ENCODE data around the gene RPS6KA5. TPM values are rescaled to one million over a fixed set of nuclear protein-coding genes. Genes with fewer than 3 reads are reported as not detected.

RPS6KA5 gene
- total RNA-seq, 1 donor from 2014 or later = 12.8 TPM

GRCh38 chr14:90836692-90837063 is 223.8 kb downstream of the RPS6KA5 start:
- peaks cover 2% of the 10 kb centered on the region for H3K27me3 Mint-ChIP-seq (ENCODE audit: low read depth)
- no peak for TF ChIP-seq CTCF (IDR thresholded peaks at IDR 0.05; ENCODE audit: unreplicated experiment)
- H3K9me3 Mint-ChIP-seq = peaks cover 3% of the 10 kb centered on the region
- H3K27ac Mint-ChIP-seq = no peak overlapping the region
- H3K36me3 Mint-ChIP-seq = no peaks in the 10 kb centered on the region
- H3K4me1 Mint-ChIP-seq = peaks cover 3% of the 10 kb centered on the region
- H3K4me3 Mint-ChIP-seq = no peak overlapping the region
- DNase-seq (ENCODE audit: low spot score in 2 of 2, unreplicated experiment in 2 of 2) = no peak

DNA sequence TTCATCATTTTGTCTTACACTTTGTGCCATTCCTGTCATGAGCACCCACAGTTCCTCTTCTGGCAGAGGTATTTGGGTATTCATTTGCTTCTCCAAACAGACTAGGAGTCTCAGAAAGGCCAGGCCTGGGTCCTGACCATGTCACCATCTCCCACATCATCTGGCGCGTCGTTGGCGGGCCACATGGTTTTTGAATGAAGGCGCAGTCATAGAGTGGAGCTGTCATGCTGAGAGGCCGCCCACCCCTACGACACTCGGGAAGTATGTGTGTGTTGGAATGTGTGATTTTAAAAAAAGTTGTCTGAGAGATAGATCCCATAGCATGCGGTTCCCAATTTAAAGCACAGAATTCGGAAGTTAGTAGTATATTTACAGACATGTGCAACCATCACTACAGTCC is 228.6 kb downstream of the RPS6KA5 start:
- Mint-ChIP-seq H3K4me3 (no peak overlapping the region), H3K4me1 (peaks cover 5% of the 10 kb centered on the region), H3K27ac (no peak overlapping the region), H3K9me3 (no peaks in the 10 kb centered on the region), H3K36me3 (no peaks in the 10 kb centered on the region), H3K27me3 (ENCODE audit: low read depth) (peaks cover 3% of the 10 kb centered on the region)
- no peak for TF ChIP-seq CTCF (IDR thresholded peaks at IDR 0.05; ENCODE audit: unreplicated experiment)
- no peak for DNase-seq (ENCODE audit: low spot score in 2 of 2, unreplicated experiment in 2 of 2)

DNA sequence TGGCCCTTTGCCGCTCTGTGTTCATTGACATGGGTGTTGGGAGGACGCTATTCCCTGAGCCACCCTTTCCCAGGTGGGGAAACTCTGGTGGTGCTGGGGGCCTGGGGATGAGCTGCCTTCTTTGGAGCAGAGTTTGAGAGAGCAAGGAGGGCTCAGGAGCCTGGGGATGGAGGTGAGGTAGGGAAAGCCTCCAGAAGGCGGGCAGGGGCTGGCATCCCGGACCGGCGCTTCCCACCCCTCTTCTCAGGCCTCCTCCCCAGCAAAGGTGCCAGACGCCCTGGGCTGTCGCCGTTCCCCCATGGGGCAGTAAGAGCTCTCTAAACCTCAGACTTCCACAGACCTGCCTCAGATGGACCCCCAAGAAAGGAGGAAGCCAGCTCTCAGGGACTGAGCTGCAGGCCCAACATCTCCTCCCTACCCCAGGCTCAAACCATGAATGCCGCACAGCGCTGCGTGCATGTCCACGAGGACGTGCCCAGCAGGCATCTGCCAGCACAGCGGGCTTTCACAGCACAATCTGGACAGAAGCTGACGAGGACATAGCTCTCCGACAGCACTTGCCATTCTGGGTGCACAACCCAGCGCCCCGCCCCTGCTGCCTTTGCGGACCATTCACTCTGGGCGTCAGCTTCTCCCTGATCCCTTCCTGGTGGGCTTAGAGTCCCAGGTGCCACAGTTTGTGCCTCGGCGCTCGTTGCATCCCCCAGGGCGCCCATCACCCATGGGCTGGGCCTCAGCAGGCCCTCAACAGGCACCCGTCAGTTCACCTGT is 229.3 kb downstream of the RPS6KA5 start:
- no peaks in the 10 kb centered on the region for H3K36me3 Mint-ChIP-seq
- TF ChIP-seq CTCF (IDR thresholded peaks at IDR 0.05; ENCODE audit: unreplicated experiment) = no peak

DNA sequence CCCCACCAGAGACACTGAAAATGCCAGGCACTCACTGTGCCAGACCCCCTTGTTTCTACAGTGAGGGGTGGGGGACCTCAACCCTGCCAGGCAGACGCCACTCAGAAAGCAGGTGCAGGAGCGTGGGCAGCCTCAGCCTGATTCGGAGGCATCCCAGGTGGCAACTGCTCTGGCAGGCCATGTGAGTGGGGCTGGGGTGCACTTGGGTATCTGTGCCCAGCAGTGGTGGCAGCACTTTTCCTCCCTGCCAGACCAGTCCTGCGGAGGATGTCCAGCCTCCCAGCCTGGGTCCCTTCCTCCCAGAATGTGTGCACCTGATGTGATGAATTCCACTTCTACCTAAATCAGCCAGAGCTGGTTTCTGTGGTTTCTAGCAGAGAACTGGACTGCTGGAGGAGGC is 230.8 kb downstream of the RPS6KA5 start:
- H3K36me3 Mint-ChIP-seq = no peaks in the 10 kb centered on the region
- H3K4me1 Mint-ChIP-seq = peaks cover 5% of the 10 kb centered on the region
- peaks cover 6% of the 10 kb centered on the region for H3K9me3 Mint-ChIP-seq
- H3K27me3 Mint-ChIP-seq (ENCODE audit: low read depth) = peaks cover 3% of the 10 kb centered on the region
- H3K27ac Mint-ChIP-seq = no peak overlapping the region
- TF ChIP-seq CTCF (IDR thresholded peaks at IDR 0.05; ENCODE audit: unreplicated experiment) = no peak
- no peak for DNase-seq (ENCODE audit: low spot score in 2 of 2, unreplicated experiment in 2 of 2)
- no peak overlapping the region for H3K4me3 Mint-ChIP-seq

More for the DNA sequence above, 229.3 kb downstream of the RPS6KA5 start:
- Mint-ChIP-seq H3K4me1 (peaks cover 5% of the 10 kb centered on the region), H3K27me3 (ENCODE audit: low read depth) (peaks cover 3% of the 10 kb centered on the region), H3K4me3 (no peak overlapping the region), H3K9me3 (no peaks in the 10 kb centered on the region), H3K27ac (no peak overlapping the region)
- DNase-seq (ENCODE audit: low spot score in 2 of 2, unreplicated experiment in 2 of 2) = no peak

GRCh38 chr14:90828642-90829487 is 231.6 kb downstream of the RPS6KA5 start:
- Mint-ChIP-seq H3K4me1 (peaks cover 5% of the 10 kb centered on the region), H3K9me3 (peaks cover 11% of the 10 kb centered on the region), H3K27me3 (ENCODE audit: low read depth) (peaks cover 3% of the 10 kb centered on the region), H3K27ac (peak overlapping the region; percentile 73), H3K4me3 (peak overlapping the region; percentile 56), H3K36me3 (peaks cover 4% of the 10 kb centered on the region)
- TF ChIP-seq CTCF (IDR thresholded peaks at IDR 0.05; ENCODE audit: unreplicated experiment) = no peak
- DNase-seq (ENCODE audit: low spot score in 2 of 2, unreplicated experiment in 2 of 2) = no peak
